Smooth muscle cell of the brain vasculature (primary cell): Measurements from ENCODE around the gene SELENOI.

Source experiments
- DNase-seq: peaks from one replicate; pipeline ENCODE4 v3.0.0-alpha.2; 2012; ENCODE audit warnings: low read depth, low spot score

Gene SELENOI

GRCh38 chr2:26410764-26411243 is 64.9 kb downstream of the SELENOI start:
- DNase-seq, result no peak

GRCh38 chr2:26411419-26411818 is 65.5 kb downstream of the SELENOI start:
- DNase-seq, result no peak

GRCh38 chr2:26412091-26412673 is 66.2 kb downstream of the SELENOI start:
- DNase-seq, result no peak

GRCh38 chr2:26414311-26414710 is 68.4 kb downstream of the SELENOI start:
- no peak for DNase-seq

GRCh38 chr2:26421961-26422360 is 76.0 kb downstream of the SELENOI start:
- DNase-seq, result no peak

GRCh38 chr2:26422947-26423629 is 77.1 kb downstream of the SELENOI start:
- DNase-seq, result no peak

GRCh38 chr2:26423750-26424149 is 77.8 kb downstream of the SELENOI start:
- no peak for DNase-seq

- DNase-seq, result no peak
Observed at GRCh38 chr2:26424221-26424620, 78.3 kb downstream of the SELENOI start.

GRCh38 chr2:26428846-26429245 is 82.9 kb downstream of the SELENOI start:
- no peak for DNase-seq

- no peak for DNase-seq
Observed at GRCh38 chr2:26429779-26430578, 84.0 kb downstream of the SELENOI start.

GRCh38 chr2:26430826-26431225 is 84.9 kb downstream of the SELENOI start:
- DNase-seq, result no peak

- no peak for DNase-seq
Observed at GRCh38 chr2:26432363-26432762, 86.4 kb downstream of the SELENOI start.

- no peak for DNase-seq
Observed at GRCh38 chr2:26432859-26433258, 86.9 kb downstream of the SELENOI start.

- no peak for DNase-seq
Observed at GRCh38 chr2:26435106-26435505, 89.2 kb downstream of the SELENOI start.

GRCh38 chr2:26438526-26438925 is 92.6 kb downstream of the SELENOI start:
- no peak for DNase-seq

GRCh38 chr2:26438926-26439325 is 93.0 kb downstream of the SELENOI start:
- DNase-seq, result no peak

GRCh38 chr2:26442301-26442700 is 96.4 kb downstream of the SELENOI start:
- DNase-seq, result no peak

GRCh38 chr2:26442707-26443106 is 96.8 kb downstream of the SELENOI start:
- DNase-seq, result no peak

- no peak for DNase-seq
Observed at GRCh38 chr2:26444236-26444635, 98.3 kb downstream of the SELENOI start.
